HepG2 (cell line): ENCODE data around the gene ALB. TPM values are rescaled to one million over a fixed set of nuclear protein-coding genes. Genes with fewer than 3 reads are reported as not detected.
A peak's percentile ranks its signal among the peaks of the same experiment; 100 is the strongest.

Source experiments
- CEBPB ChIP-seq: IDR thresholded peaks from 2 replicates; pipeline ENCODE4 v1.6.1; 2011; ENCODE audit warnings: low read depth, low read length, improper control_type of control experiment, borderline replicate concordance
- GATAD1 ChIP-seq: IDR thresholded peaks from 2 replicates; pipeline ENCODE4 v1.6.1; 2016; ENCODE audit warnings: missing genetic modification reagents, missing compliant biosample characterization
- GPN1 ChIP-seq: sonication (generic); formaldehyde crosslinking; IDR thresholded peaks from 2 replicates; pipeline ENCODE4 v1.5.1; 2020; ENCODE audit warnings: missing genetic modification reagents, borderline replicate concordance
- HDAC2 ChIP-seq: sonication (generic); formaldehyde crosslinking; IDR thresholded peaks from 2 replicates; pipeline ENCODE4 v1.4.0; 2020; ENCODE audit warnings: missing genetic modification reagents
- KMT2A ChIP-seq: sonication (generic); formaldehyde crosslinking; IDR thresholded peaks from 2 replicates; pipeline ENCODE4 v1.4.0; 2020; ENCODE audit warnings: missing genetic modification reagents
- MED1 ChIP-seq: sonication (generic); formaldehyde crosslinking; IDR thresholded peaks from 2 replicates; pipeline ENCODE4 v1.4.0; 2020; ENCODE audit warnings: missing genetic modification reagents
- SSRP1 ChIP-seq: IDR thresholded peaks from 2 replicates; pipeline ENCODE4 v1.6.1; 2016; ENCODE audit warnings: control low read depth
- TAF1 ChIP-seq: sonication (generic); formaldehyde crosslinking; IDR thresholded peaks from 2 replicates; pipeline ENCODE4 v1.4.0; 2020; ENCODE audit warnings: missing genetic modification reagents
- TGIF2 ChIP-seq: IDR thresholded peaks from 2 replicates; pipeline ENCODE4 v1.6.1; 2016; ENCODE audit warnings: control low read depth, missing compliant biosample characterization
- TRAFD1 ChIP-seq: sonication (generic); formaldehyde crosslinking; IDR thresholded peaks from 2 replicates; pipeline ENCODE4 v1.5.1; 2020; ENCODE audit warnings: missing genetic modification reagents, mild to moderate bottlenecking, borderline replicate concordance
- ZFP36L1 ChIP-seq: sonication (generic); formaldehyde crosslinking; IDR thresholded peaks from 2 replicates; pipeline ENCODE4 v1.8.0; 2022; ENCODE audit warnings: mild to moderate bottlenecking, missing genetic modification reagents, moderate library complexity
- ZFX ChIP-seq: sonication (generic); formaldehyde crosslinking; IDR thresholded peaks from 2 replicates; pipeline ENCODE4 v1.4.0; 2020; ENCODE audit warnings: mild to moderate bottlenecking, low read depth, missing genetic modification reagents, moderate library complexity
- ZMYM4 ChIP-seq: sonication (generic); formaldehyde crosslinking; IDR thresholded peaks from 2 replicates; pipeline ENCODE4 v1.8.1; 2023; ENCODE audit warnings: mild to moderate bottlenecking, missing genetic modification reagents
- ZNF225 ChIP-seq: sonication (generic); formaldehyde crosslinking; IDR thresholded peaks from 2 replicates; pipeline ENCODE4 v1.4.0; 2020; ENCODE audit warnings: mild to moderate bottlenecking, missing genetic modification reagents
- ZNF251 ChIP-seq: sonication (generic); formaldehyde crosslinking; IDR thresholded peaks from 2 replicates; pipeline ENCODE4 v1.9.0; 2021; ENCODE audit warnings: mild to moderate bottlenecking, missing genetic modification reagents
- ZNF274 ChIP-seq: sonication (generic); formaldehyde crosslinking; IDR thresholded peaks from 2 replicates; pipeline ENCODE4 v1.5.1; 2020; ENCODE audit warnings: mild to moderate bottlenecking, missing genetic modification reagents
- ZNF503 ChIP-seq: sonication (generic); formaldehyde crosslinking; IDR thresholded peaks from 2 replicates; pipeline ENCODE4 v1.4.0; 2020; ENCODE audit warnings: missing genetic modification reagents
- ZNF558 ChIP-seq: sonication (generic); formaldehyde crosslinking; IDR thresholded peaks from 2 replicates; pipeline ENCODE4 v1.9.0; 2022; ENCODE audit warnings: mild to moderate bottlenecking, missing genetic modification reagents, borderline replicate concordance
- ZNF883 ChIP-seq: sonication (generic); formaldehyde crosslinking; IDR thresholded peaks from 2 replicates; pipeline ENCODE4 v1.5.1; 2020; ENCODE audit warnings: mild to moderate bottlenecking, missing genetic modification reagents; ENCODE audit errors: not compliant biosample characterization
- ZSCAN12 ChIP-seq: sonication (generic); formaldehyde crosslinking; IDR thresholded peaks from 2 replicates; pipeline ENCODE4 v1.9.0; 2021; ENCODE audit warnings: mild to moderate bottlenecking, missing genetic modification reagents
- ZSCAN31 ChIP-seq: sonication (generic); formaldehyde crosslinking; IDR thresholded peaks from 2 replicates; pipeline ENCODE4 v1.5.0; 2020; ENCODE audit warnings: low read depth, mild to moderate bottlenecking, missing genetic modification reagents
- polyA plus RNA-seq, 8 experiments: library from polyadenylated mRNA; depleted of rRNA in 3 of 8; stranded (reverse) in 7 of 8; unstranded in 1 of 8; fragments of >200 nt; fragmentation: Illumina TruSeq in 4 of 8; extraction: Trizol in 4 of 8; gene quantifications; 2 replicates each; pipeline versions ENCODE4 v1.2.1 to v1.2.3, GENCODE V29; 2011 to 2016; ENCODE audit warnings: low read depth in 4 of 8, missing spikeins in 1 of 8, mixed read lengths in 1 of 8; ENCODE audit not compliant: insufficient read depth in 1 of 8
- total RNA-seq, 5 experiments: library from RNA; depleted of rRNA; stranded (reverse); fragments of >200 nt; fragmentation: Illumina TruSeq; extraction: Trizol; gene quantifications; 2 replicates each; pipeline ENCODE4 v1.2.3, GENCODE V29; 2016; ENCODE audit warnings: low read depth in 1 of 5
- TF ChIP-seq, protein P1 (sequence below), 2 experiments: sonication (generic) in 1 of 2; formaldehyde crosslinking in 1 of 2; IDR thresholded peaks; 2 replicates each; pipeline versions ENCODE4 v1.6.1 to v1.9.0; 2014 to 2022; ENCODE audit warnings: antibody characterized with exemption in 1 of 2, borderline replicate concordance in 1 of 2, inconsistent platforms in 1 of 2, low read depth in 1 of 2, missing genetic modification reagents in 1 of 2

Gene ALB
- total and polyA plus RNA-seq, 2 of the 13 experiments (the other 11 are each of a cell fraction or from before 2014, with no cell fraction given): 22,259 to 22,625 TPM

GRCh38 chr4:73404042-73404441, at the start of gene ALB (continued):
- TF ChIP-seq, protein P1, sequence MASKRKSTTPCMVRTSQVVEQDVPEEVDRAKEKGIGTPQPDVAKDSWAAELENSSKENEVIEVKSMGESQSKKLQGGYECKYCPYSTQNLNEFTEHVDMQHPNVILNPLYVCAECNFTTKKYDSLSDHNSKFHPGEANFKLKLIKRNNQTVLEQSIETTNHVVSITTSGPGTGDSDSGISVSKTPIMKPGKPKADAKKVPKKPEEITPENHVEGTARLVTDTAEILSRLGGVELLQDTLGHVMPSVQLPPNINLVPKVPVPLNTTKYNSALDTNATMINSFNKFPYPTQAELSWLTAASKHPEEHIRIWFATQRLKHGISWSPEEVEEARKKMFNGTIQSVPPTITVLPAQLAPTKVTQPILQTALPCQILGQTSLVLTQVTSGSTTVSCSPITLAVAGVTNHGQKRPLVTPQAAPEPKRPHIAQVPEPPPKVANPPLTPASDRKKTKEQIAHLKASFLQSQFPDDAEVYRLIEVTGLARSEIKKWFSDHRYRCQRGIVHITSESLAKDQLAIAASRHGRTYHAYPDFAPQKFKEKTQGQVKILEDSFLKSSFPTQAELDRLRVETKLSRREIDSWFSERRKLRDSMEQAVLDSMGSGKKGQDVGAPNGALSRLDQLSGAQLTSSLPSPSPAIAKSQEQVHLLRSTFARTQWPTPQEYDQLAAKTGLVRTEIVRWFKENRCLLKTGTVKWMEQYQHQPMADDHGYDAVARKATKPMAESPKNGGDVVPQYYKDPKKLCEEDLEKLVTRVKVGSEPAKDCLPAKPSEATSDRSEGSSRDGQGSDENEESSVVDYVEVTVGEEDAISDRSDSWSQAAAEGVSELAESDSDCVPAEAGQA (IDR thresholded peaks at IDR 0.05; ENCODE audit: low read depth): no peak
- TF ChIP-seq, protein P1 (CRISPR knock-in tag; IDR thresholded peaks at IDR 0.05; ENCODE audit: borderline replicate concordance): no peak
- TF ChIP-seq ZNF251 (CRISPR knock-in tag) (no peak), ZNF883 (no peak), GPN1 (CRISPR knock-in tag) (no peak), SSRP1 (peak; percentile 86; the same call in 1 of the 2 replicates), TGIF2 (CRISPR knock-in tag) (0 out of 2 replicates have a peak, but pooled peaks have one; percentile 43), ZNF503 (CRISPR knock-in tag) (peak; percentile 64; the same call in 1 of the 2 replicates), ZNF558 (CRISPR knock-in tag) (no peak), KMT2A (peak; percentile 32; the same call in 1 of the 2 replicates), HDAC2 (no peak; the same call in 1 of the 2 replicates), MED1 (CRISPR knock-in tag) (peak; percentile 99), ZFP36L1 (CRISPR knock-in tag) (no peak), CEBPB (no peak), ZNF274 (no peak), GATAD1 (CRISPR knock-in tag) (peak; percentile 56), ZNF225 (CRISPR knock-in tag) (no peak), TRAFD1 (CRISPR knock-in tag) (no peak), TAF1 (CRISPR knock-in tag) (peak; percentile 88), ZSCAN31 (CRISPR knock-in tag) (peak; percentile 54; the same call in 1 of the 2 replicates), ZFX (CRISPR knock-in tag) (no peak), ZMYM4 (CRISPR knock-in tag) (peak; percentile 56; the same call in 1 of the 2 replicates), ZSCAN12 (CRISPR knock-in tag) (no peak)
